K562 (cell line): ENCODE data around the gene IFI27L1. TPM values are rescaled to one million over a fixed set of nuclear protein-coding genes. Genes with fewer than 3 reads are reported as not detected.

Experiments
- ATAC-seq: fragments of 200-7000 bp; cut with Tn5 transposase; 3 replicates; pipeline ENCODE4 v1.9.1; 2020; ENCODE audit warnings: moderate library complexity
- BruUV-seq: library from RNA; stranded (reverse); fragments of 400-500 nt; replicated peaks from 2 replicates; lab custom pipeline; 2021; lab: Mats Ljungman, UMichigan
- CTCF ChIA-PET: fragments of 300-600 bp; formaldehyde crosslinking; extraction: SDS; loops from one replicate; lab custom pipeline; 2021; ENCODE audit warnings: low intra/inter-chr PET ratio; lab: Yijun Ruan, JAX
- POLR2A ChIA-PET: fragments of 300-600, 350-650 bp; sonication (Branson Sonifier 250); formaldehyde crosslinking; extraction: SDS; loops from one replicate; lab custom pipeline; 2021; ENCODE audit warnings: antibody characterized with exemption, inconsistent platforms; lab: Yijun Ruan, JAX
- DNase-seq, 4 experiments: peaks; one replicate each; pipeline versions ENCODE4 v3.0.0 to v3.0.0-alpha.2; 2011 to 2018; ENCODE audit warnings: low spot score in 3 of 4, mixed read lengths in 3 of 4; ENCODE audit errors: extremely low read depth in 1 of 4
- FAIRE-seq: peaks from 2 replicates; lab custom pipeline; 2011; peaks lifted over from hg19 to GRCh38; lab: Jason Lieb, UNC
- H2AFZ ChIP-seq: 2 replicates; pipeline ENCODE4 v1.6.0; 2011; ENCODE audit warnings: low read depth, low read length, control low read depth, inconsistent platforms
- H3K27ac ChIP-seq: fragments of 200-600 bp; 3 replicates; pipeline ENCODE4 v1.8.0; 2011; ENCODE audit warnings: low read depth, mild to moderate bottlenecking, control low read depth, inconsistent platforms, low read length, moderate library complexity, mixed read lengths; ENCODE audit errors: extremely low read depth
- H3K27me3 ChIP-seq, 2 experiments: fragments of 300-600 bp in 1 of 2; 2 replicates in 1 of 2; 3 replicates in 1 of 2; pipeline versions ENCODE4 v1.6.0 to v1.8.0; 2011; ENCODE audit warnings: inconsistent platforms in 2 of 2, low read length in 2 of 2, mild to moderate bottlenecking in 1 of 2, mixed read lengths in 1 of 2, moderate library complexity in 1 of 2; ENCODE audit not compliant: control insufficient read depth in 2 of 2, insufficient read depth in 2 of 2
- H3K36me3 ChIP-seq: fragments of 300-600 bp; 3 replicates; pipeline ENCODE4 v1.8.0; 2011; ENCODE audit warnings: mild to moderate bottlenecking, low read length, inconsistent platforms; ENCODE audit not compliant: control insufficient read depth, insufficient read depth
- H3K4me1 ChIP-seq, 2 experiments: fragments of 200-600 bp in 1 of 2; replicated peaks in 1 of 2; 2 replicates in 1 of 2; 3 replicates in 1 of 2; pipeline versions ENCODE4 v1.5.1 to v1.8.0; 2011; ENCODE audit warnings: inconsistent platforms in 2 of 2, low read length in 2 of 2, mild to moderate bottlenecking in 1 of 2, mixed read lengths in 1 of 2, moderate library complexity in 1 of 2; ENCODE audit not compliant: control insufficient read depth in 2 of 2, insufficient read depth in 2 of 2
- H3K4me2 ChIP-seq: 2 replicates; pipeline ENCODE4 v1.6.1; 2011; ENCODE audit warnings: low read length, control low read depth, inconsistent platforms, mixed read lengths; ENCODE audit not compliant: insufficient read depth
- H3K4me3 ChIP-seq: fragments of 200-600 bp; sonication (generic), shearing (Covaris generic); 2 replicates; pipeline ENCODE4 v1.5.1; 2016; ENCODE audit warnings: control low read depth, inconsistent platforms
- H3K79me2 ChIP-seq: fragments of 200-600 bp; 3 replicates; pipeline ENCODE4 v1.8.0; 2011; ENCODE audit warnings: low read length, inconsistent platforms; ENCODE audit not compliant: control insufficient read depth, insufficient read depth
- H3K9ac ChIP-seq, 2 experiments: 2 replicates each; pipeline versions ENCODE4 v1.6.0 to v1.6.1; 2011; ENCODE audit warnings: low read depth in 2 of 2, low read length in 2 of 2, control low read depth in 1 of 2, inconsistent platforms in 1 of 2, mild to moderate bottlenecking in 1 of 2, mixed read lengths in 1 of 2; ENCODE audit not compliant: insufficient read depth in 1 of 2
- H3K9me1 ChIP-seq: one replicate; pipeline ENCODE4 v1.6.0; 2011; ENCODE audit warnings: inconsistent platforms, mild to moderate bottlenecking, low read length, moderate library complexity; ENCODE audit not compliant: control insufficient read depth, insufficient read depth
- H3K9me3 ChIP-seq: replicated peaks from 2 replicates; pipeline ENCODE4 v1.5.1; 2011; ENCODE audit warnings: low read depth, low read length, inconsistent platforms; ENCODE audit not compliant: control insufficient read depth, insufficient read depth
- H4K20me1 ChIP-seq: replicated peaks from 2 replicates; pipeline ENCODE4 v1.6.1; 2011; ENCODE audit warnings: low read length, inconsistent platforms, mixed read lengths; ENCODE audit not compliant: control insufficient read depth, insufficient read depth
- HNRNPH1 ChIP-seq: fragments of 200-400 bp; formaldehyde crosslinking; optimal IDR thresholded peaks from 2 replicates; pipeline ENCODE3; 2017; ENCODE audit warnings: low read depth, mild to moderate bottlenecking, low read length, moderate library complexity
- NFRKB ChIP-seq: fragments of 450-650 bp; IDR thresholded peaks from 2 replicates; pipeline ENCODE4 v1.6.1; 2016; ENCODE audit warnings: low read depth
- NFXL1 ChIP-seq: fragments of 450-650 bp; formaldehyde crosslinking; IDR thresholded peaks from 2 replicates; pipeline ENCODE4 v1.4.0; 2021; ENCODE audit warnings: mild to moderate bottlenecking
- POLR2AphosphoS5 ChIP-seq: IDR thresholded peaks from 2 replicates; pipeline ENCODE4 v1.6.1; 2011; ENCODE audit warnings: mild to moderate bottlenecking, low read depth, low read length, moderate library complexity; ENCODE audit not compliant: control insufficient read depth, insufficient read depth
- POLR2B ChIP-seq: fragments of 450-650 bp; IDR thresholded peaks from 2 replicates; pipeline ENCODE4 v1.6.1; 2018; ENCODE audit warnings: low read depth; ENCODE audit not compliant: partially characterized antibody
- SAFB2 ChIP-seq: fragments of 200-400 bp; formaldehyde crosslinking; IDR thresholded peaks from 2 replicates; pipeline ENCODE4 v1.6.1; 2018; ENCODE audit warnings: borderline replicate concordance, low read length, low read depth, moderate library complexity; ENCODE audit not compliant: severe bottlenecking
- SNRNP70 ChIP-seq: fragments of 200-400 bp; formaldehyde crosslinking; optimal IDR thresholded peaks from 2 replicates; pipeline ENCODE3; 2017; ENCODE audit warnings: low read depth, low read length
- ZBTB8A ChIP-seq: fragments of 450-650 bp; IDR thresholded peaks from 2 replicates; pipeline ENCODE4 v1.6.1; 2018; ENCODE audit warnings: mild to moderate bottlenecking, moderate library complexity; ENCODE audit not compliant: partially characterized antibody
- ZNF311 ChIP-seq: fragments of 250-450 bp; sonication (Bioruptor Pico); IDR thresholded peaks from 2 replicates; pipeline ENCODE4 v1.4.0; 2020; ENCODE audit warnings: mild to moderate bottlenecking, moderate library complexity
- ZNF445 ChIP-seq: fragments of 250-450 bp; sonication (Bioruptor Pico); IDR thresholded peaks from 2 replicates; pipeline ENCODE4 v1.4.0; 2020; ENCODE audit warnings: low read depth, mild to moderate bottlenecking, moderate library complexity
- ZNF830 ChIP-seq: fragments of 250-450 bp; sonication (Bioruptor Pico); IDR thresholded peaks from 2 replicates; pipeline ENCODE4 v1.5.0; 2021; ENCODE audit warnings: mild to moderate bottlenecking
- WGBS: fragments of 100-300 bp; shearing (Covaris generic); methylation state at CpG from one replicate; pipeline ENCODE4 v1.1.6; 2016; ENCODE audit warnings: low coverage, mixed read lengths; ENCODE audit not compliant: insufficient coverage; ENCODE audit errors: missing lambda C conversion rate; 5-methylcytosine and 5-hydroxymethylcytosine counted together
- in situ Hi-C: fragments of 300-500 bp; cut with MboI; formaldehyde crosslinking; loops from 4 replicates; pipeline ENCODE4 v1.15.0; 2018; ENCODE audit warnings: inconsistent platforms, mixed read lengths
- intact Hi-C: fragments of 100-400 bp; cut with micrococcal nuclease; formaldehyde crosslinking; loops from 2 replicates; pipeline ENCODE4 v1.14.2; 2022
- polyA plus RNA-seq, 8 experiments: library from polyadenylated mRNA; depleted of rRNA in 4 of 8; stranded (reverse) in 5 of 8; unstranded in 3 of 8; fragments of >200 nt; fragmentation: Nextera tagmentation in 2 of 8; fragmentation: Illumina TruSeq in 1 of 8; extraction: Ambion mirVana in 2 of 8; extraction: Trizol in 1 of 8; gene quantifications; 2 replicates each; pipeline versions ENCODE4 v1.2.1 to v1.2.3, GENCODE V29; 2011 to 2014; ENCODE audit warnings: inconsistent platforms in 1 of 8, missing spikeins in 1 of 8
- total RNA-seq, 7 experiments: library from RNA; depleted of rRNA in 6 of 7; stranded (reverse); fragments of >200 nt in 6 of 7; fragmentation: Illumina TruSeq in 2 of 7; extraction: Trizol in 2 of 7; gene quantifications; 2 replicates each; pipeline versions ENCODE4 v1.2.1 to v1.2.3, GENCODE V29; 2011 to 2021; ENCODE audit warnings: low replicate concordance in 1 of 7
- TF ChIP-seq, protein P1 (sequence below): fragments of 250-450 bp; sonication (Bioruptor Pico); IDR thresholded peaks from 2 replicates; pipeline ENCODE4 v1.8.0; 2022; ENCODE audit warnings: inconsistent platforms
- TF ChIP-seq, protein P2 (sequence below): fragments of 450-650 bp; IDR thresholded peaks from 2 replicates; pipeline ENCODE4 v1.6.1; 2016; ENCODE audit warnings: borderline replicate concordance

IFI27L1 gene
- total and polyA plus RNA-seq, 9 of the 15 experiments (the other 6 are each of a cell fraction or from before 2014, with no cell fraction given): 14.5 to 28.0 (median 23.8) TPM

DNA sequence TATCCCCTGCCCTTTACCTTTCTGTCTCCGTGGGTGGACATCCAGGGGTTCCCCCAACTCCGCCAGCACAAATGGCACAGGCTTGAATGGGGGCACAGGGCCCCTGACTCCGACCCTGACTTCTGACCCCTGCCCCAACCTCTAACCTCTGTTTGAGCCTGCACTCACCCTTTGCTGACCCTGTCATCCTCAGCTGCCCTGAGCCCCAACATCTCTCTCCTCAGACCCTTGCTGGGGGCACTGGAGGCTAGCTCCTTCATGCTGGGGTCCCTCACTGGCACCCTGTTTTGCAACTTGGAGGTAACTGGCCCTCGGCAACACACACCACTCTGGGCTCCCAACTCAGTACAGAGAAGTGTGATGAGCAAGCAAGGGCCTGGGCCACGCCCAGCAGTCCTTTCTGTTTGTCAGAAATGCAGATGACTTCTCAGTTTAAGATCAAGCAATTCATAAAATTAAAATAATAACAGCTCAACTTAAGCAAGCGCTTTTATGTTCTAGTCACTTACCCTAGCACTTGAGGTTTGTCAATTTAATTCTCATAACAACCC lies 31.5 kb downstream of the IFI27L1 start:
- H3K4me2 ChIP-seq: no peak overlapping the region
- BruUV-seq: no TSS peak
- DNase-seq (no peak), FAIRE-seq (no peak), ATAC-seq (no peak)
- 34% methylated on average over 4 of the region's 6 CpGs for WGBS
- no peak overlapping the region for H3K9ac ChIP-seq
- ChIA-PET POLR2A (no interaction called here), CTCF (no interaction called here)
- H3K9me3 ChIP-seq: no peaks in the 10 kb centered on the region
- H3K79me2 ChIP-seq: no peaks in the 10 kb centered on the region
- no peaks in the 10 kb centered on the region; the same call in 1 of the 2 replicates for H4K20me1 ChIP-seq
- H3K27ac ChIP-seq: no peak overlapping the region
- peaks cover 3% of the 10 kb centered on the region for H3K9me1 ChIP-seq
- peaks cover 8 to 16% of the 10 kb centered on the region in 2 experiments; a peak in 4 of 5 replicates for H3K4me1 ChIP-seq
- in situ Hi-C loops: no loop called here
- no peak overlapping the region for H2AFZ ChIP-seq
- H3K4me3 ChIP-seq: no peak overlapping the region
- peaks cover 2 to 27% of the 10 kb centered on the region in 2 experiments; a peak in 3 of 5 replicates for H3K27me3 ChIP-seq
- intact Hi-C loops: no loop called here
- no peak for TF ChIP-seq POLR2AphosphoS5
- no peak for TF ChIP-seq NFRKB
- TF ChIP-seq HNRNPH1: no peak
- TF ChIP-seq ZNF445 (CRISPR knock-in tag): no peak
- TF ChIP-seq SNRNP70: no peak
- TF ChIP-seq ZNF830: no peak
- no peak for TF ChIP-seq POLR2B
- TF ChIP-seq, protein P1, sequence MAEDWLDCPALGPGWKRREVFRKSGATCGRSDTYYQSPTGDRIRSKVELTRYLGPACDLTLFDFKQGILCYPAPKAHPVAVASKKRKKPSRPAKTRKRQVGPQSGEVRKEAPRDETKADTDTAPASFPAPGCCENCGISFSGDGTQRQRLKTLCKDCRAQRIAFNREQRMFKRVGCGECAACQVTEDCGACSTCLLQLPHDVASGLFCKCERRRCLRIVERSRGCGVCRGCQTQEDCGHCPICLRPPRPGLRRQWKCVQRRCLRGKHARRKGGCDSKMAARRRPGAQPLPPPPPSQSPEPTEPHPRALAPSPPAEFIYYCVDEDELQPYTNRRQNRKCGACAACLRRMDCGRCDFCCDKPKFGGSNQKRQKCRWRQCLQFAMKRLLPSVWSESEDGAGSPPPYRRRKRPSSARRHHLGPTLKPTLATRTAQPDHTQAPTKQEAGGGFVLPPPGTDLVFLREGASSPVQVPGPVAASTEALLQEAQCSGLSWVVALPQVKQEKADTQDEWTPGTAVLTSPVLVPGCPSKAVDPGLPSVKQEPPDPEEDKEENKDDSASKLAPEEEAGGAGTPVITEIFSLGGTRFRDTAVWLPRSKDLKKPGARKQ (CRISPR knock-in tag): no peak
- TF ChIP-seq SAFB2: no peak
- no peak for TF ChIP-seq ZBTB8A
- no peak for TF ChIP-seq ZNF311 (CRISPR knock-in tag)
- TF ChIP-seq, protein P2, sequence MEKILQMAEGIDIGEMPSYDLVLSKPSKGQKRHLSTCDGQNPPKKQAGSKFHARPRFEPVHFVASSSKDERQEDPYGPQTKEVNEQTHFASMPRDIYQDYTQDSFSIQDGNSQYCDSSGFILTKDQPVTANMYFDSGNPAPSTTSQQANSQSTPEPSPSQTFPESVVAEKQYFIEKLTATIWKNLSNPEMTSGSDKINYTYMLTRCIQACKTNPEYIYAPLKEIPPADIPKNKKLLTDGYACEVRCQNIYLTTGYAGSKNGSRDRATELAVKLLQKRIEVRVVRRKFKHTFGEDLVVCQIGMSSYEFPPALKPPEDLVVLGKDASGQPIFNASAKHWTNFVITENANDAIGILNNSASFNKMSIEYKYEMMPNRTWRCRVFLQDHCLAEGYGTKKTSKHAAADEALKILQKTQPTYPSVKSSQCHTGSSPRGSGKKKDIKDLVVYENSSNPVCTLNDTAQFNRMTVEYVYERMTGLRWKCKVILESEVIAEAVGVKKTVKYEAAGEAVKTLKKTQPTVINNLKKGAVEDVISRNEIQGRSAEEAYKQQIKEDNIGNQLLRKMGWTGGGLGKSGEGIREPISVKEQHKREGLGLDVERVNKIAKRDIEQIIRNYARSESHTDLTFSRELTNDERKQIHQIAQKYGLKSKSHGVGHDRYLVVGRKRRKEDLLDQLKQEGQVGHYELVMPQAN: no peak
- TF ChIP-seq NFXL1: no peak
- H3K36me3 ChIP-seq: no peaks in the 10 kb centered on the region
